SU-DHL-6 (cell line): ENCODE results near the gene DYNLRB1.
"Not testable (repeated sequence)": the region's sequence is repeated elsewhere in the genome, so short reads cannot be mapped to it uniquely, and the experiment has no call there.

Source experiments
- EZH2phosphoT487 ChIP-seq: fragments of 200-600 bp; sonication (generic), shearing (Covaris generic); conservative IDR thresholded peaks from 2 replicates; pipeline ENCODE4 v1.6.1; 2018; ENCODE audit warnings: mild to moderate bottlenecking, antibody characterized with exemption, low read length, moderate library complexity, mixed read lengths
- TF ChIP-seq, protein P1 (sequence below): fragments of 200-600 bp; sonication (generic); IDR thresholded peaks from one replicate; pipeline ENCODE4 v1.5.1; 2017; ENCODE audit warnings: antibody characterized with exemption, mild to moderate bottlenecking, low read length, moderate library complexity; ENCODE audit not compliant: insufficient read depth, poor library complexity, severe bottlenecking

DNA sequence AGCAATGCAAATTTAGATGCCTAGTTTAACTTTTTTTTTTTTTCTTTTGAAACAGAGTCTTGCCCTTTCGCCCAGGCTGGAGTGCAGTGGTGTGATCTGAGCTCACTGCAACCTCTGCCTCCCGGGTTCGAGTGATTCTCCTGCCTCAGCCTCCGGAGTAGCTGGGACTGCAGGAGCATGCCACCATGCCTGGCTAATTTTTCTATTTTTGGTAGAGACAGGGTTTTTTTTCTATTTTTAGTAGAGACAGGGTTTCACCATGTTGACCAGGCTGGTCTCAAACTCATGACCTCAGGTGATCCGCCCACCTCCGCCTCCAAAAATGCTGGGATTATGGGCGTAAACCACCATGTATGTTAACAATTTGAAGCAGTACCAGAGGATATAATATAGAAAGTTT is 2.6 kb downstream of the DYNLRB1 start:
- TF ChIP-seq, protein P1, sequence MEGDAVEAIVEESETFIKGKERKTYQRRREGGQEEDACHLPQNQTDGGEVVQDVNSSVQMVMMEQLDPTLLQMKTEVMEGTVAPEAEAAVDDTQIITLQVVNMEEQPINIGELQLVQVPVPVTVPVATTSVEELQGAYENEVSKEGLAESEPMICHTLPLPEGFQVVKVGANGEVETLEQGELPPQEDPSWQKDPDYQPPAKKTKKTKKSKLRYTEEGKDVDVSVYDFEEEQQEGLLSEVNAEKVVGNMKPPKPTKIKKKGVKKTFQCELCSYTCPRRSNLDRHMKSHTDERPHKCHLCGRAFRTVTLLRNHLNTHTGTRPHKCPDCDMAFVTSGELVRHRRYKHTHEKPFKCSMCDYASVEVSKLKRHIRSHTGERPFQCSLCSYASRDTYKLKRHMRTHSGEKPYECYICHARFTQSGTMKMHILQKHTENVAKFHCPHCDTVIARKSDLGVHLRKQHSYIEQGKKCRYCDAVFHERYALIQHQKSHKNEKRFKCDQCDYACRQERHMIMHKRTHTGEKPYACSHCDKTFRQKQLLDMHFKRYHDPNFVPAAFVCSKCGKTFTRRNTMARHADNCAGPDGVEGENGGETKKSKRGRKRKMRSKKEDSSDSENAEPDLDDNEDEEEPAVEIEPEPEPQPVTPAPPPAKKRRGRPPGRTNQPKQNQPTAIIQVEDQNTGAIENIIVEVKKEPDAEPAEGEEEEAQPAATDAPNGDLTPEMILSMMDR, result not testable (repeated sequence)
- TF ChIP-seq EZH2phosphoT487, result not testable (repeated sequence)
